EH (cell line): ENCODE data around the gene PIK3CD.

Experiments
- DNase-seq: peaks from one replicate; pipeline ENCODE4 v3.0.0-alpha.2; 2015; ENCODE audit warnings: low read depth

The PIK3CD gene

DNA sequence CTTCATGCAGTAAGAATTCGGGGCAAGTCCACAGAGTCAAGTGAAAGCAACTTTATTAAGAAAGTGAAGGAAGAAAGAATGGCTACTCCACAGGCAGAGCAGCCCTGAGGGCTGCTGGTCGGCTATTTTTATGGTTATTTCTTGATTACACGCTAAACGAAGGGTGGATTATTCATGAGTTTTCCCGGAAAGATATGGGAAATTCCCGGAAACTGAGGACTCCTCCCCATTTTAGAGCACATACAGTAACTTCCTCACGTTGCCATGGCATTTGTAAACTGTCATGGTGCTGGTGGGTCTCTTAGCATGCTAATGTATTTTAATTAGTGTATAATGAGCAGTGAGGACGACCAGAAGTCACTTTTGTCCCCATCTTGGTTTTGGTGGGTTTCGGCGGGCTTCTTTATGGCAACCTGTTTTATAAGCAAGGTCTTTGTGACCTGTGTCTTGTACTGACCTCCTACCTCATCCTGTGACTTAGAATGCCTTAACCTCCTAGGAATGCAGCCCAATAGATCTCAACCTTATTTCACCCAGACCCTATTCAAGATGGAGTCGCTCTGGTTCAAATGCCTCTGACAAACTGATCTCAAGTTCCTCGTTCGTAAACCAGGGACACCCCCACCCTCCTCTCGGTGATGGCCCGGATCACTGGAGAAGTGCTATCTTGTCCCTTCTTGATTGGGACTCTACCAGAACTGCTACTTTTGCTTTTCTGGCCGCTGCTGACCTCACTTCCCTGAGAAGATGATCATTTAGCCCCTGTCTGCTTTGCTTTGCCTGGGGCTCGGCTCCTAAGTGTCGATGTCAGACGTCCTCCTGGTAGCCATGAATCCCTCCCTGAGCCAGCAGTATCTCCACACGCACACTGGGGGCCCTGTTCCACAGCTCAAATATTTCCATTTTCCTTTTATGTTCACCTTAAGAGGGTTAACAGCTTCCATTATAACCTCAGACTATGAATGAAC, 123.5 kb downstream of the PIK3CD start:
- no peak for DNase-seq

DNA sequence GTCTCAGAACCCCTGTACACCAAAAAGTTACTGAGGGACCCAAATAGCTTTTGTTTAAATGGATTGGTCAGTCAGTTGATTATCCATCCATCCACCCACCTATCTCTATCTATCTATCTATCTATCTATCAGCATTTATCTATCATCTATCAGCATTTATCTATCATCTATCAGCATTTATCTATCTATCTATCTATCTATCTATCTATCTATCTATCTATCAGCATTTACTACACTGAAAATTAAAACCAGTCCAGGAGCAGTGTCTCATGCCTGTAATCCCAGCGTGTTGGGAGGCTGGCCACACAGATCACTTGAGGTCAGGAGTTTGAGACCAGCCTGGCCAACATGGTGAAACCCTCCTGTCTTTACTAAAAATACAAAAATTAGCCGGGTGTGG, 125.2 kb downstream of the PIK3CD start:
- DNase-seq, result no peak
